Cardiac fibroblast (primary cell): ENCODE data around the gene OTULIN.
A peak's percentile ranks its signal among the peaks of the same experiment; 100 is the strongest.

Experiments used
- DNase-seq, 2 donors: peaks; one replicate each; pipeline versions ENCODE4 v3.0.0 to v3.0.0-alpha.2; 2010; ENCODE audit warnings: low read depth in 2 of 2
- H3K4me3 ChIP-seq, 2 donors: replicated peaks in 1 of 2; 1 replicate in 1 of 2; 2 replicates in 1 of 2; pipeline ENCODE4 v1.5.1; 2011; ENCODE audit warnings: low read depth in 2 of 2, low read length in 2 of 2, mild to moderate bottlenecking in 2 of 2, moderate library complexity in 1 of 2
- CTCF ChIP-seq: IDR thresholded peaks from one replicate; pipeline ENCODE4 v1.5.1; 2011; ENCODE audit warnings: low read depth, mild to moderate bottlenecking, low read length, inconsistent platforms

Gene OTULIN

GRCh38 chr5:14705556-14705955, 41.0 kb downstream of the OTULIN start:
- no peak for DNase-seq
- no peak for TF ChIP-seq CTCF
- no peak overlapping the region for H3K4me3 ChIP-seq

- peak; percentile 46 to 70 for DNase-seq
- TF ChIP-seq CTCF, result no peak
- no peak overlapping the region for H3K4me3 ChIP-seq
Observed at GRCh38 chr5:14706615-14707021, 42.1 kb downstream of the OTULIN start.

- TF ChIP-seq CTCF, result no peak
- H3K4me3 ChIP-seq, result no peak overlapping the region
- no peak for DNase-seq
Observed at GRCh38 chr5:14707811-14708390, 43.4 kb downstream of the OTULIN start.

GRCh38 chr5:14708551-14708950, 44.0 kb downstream of the OTULIN start:
- DNase-seq, result no peak
- H3K4me3 ChIP-seq, result no peak overlapping the region
- no peak for TF ChIP-seq CTCF

- no peak for DNase-seq
- no peak for TF ChIP-seq CTCF
- no peak overlapping the region for H3K4me3 ChIP-seq
Observed at GRCh38 chr5:14710313-14710994, 45.9 kb downstream of the OTULIN start.

- TF ChIP-seq CTCF, result no peak
- no peak overlapping the region for H3K4me3 ChIP-seq
- no peak for DNase-seq
Observed at GRCh38 chr5:14712131-14712530, 47.6 kb downstream of the OTULIN start.
